Natural killer cell (primary cell): ENCODE data around the gene BCL2L13. TPM values are rescaled to one million over a fixed set of nuclear protein-coding genes. Genes with fewer than 3 reads are reported as not detected.
"Not testable (repeated sequence)": the region's sequence is repeated elsewhere in the genome, so short reads cannot be mapped to it uniquely, and the experiment has no call there.

Experiments
- ATAC-seq, 3 donors: fragments of 150-1000 bp in 2 of 3; fragments of 200-7000 bp in 1 of 3; cut with Tn5 transposase; 1 replicate in 1 of 3; 2 replicates in 2 of 3; pipeline ENCODE4 v1.10.0; 2021; ENCODE audit warnings: mild to moderate bottlenecking in 2 of 3, moderate library complexity in 2 of 3
- DNase-seq, 2 donors: peaks; one replicate each; pipeline versions ENCODE4 v3.0.0 to v3.0.0-alpha.2; 2013 to 2021; ENCODE audit warnings: mixed read lengths in 1 of 2
- H3K27ac ChIP-seq: one replicate; pipeline ENCODE4 v1.5.1; 2013; ENCODE audit warnings: mild to moderate bottlenecking, low read length
- H3K27me3 ChIP-seq: one replicate; pipeline ENCODE4 v1.6.1; 2013; ENCODE audit warnings: low read length; ENCODE audit not compliant: control insufficient read depth, insufficient read depth
- H3K36me3 ChIP-seq: one replicate; pipeline ENCODE4 v1.6.1; 2013; ENCODE audit warnings: low read length; ENCODE audit not compliant: control insufficient read depth, insufficient read depth
- H3K4me1 ChIP-seq: one replicate; pipeline ENCODE4 v1.6.1; 2013; ENCODE audit warnings: low read length; ENCODE audit not compliant: control insufficient read depth, insufficient read depth
- H3K4me3 ChIP-seq: one replicate; pipeline ENCODE4 v1.5.1; 2013; ENCODE audit warnings: low read length
- H3K9me3 ChIP-seq: one replicate; pipeline ENCODE4 v1.6.1; 2013; ENCODE audit warnings: low read length; ENCODE audit not compliant: control insufficient read depth, insufficient read depth
- H3K27ac Mint-ChIP-seq, 2 donors: one replicate each; pipeline ENCODE4 v1.8.0; 2022; ENCODE audit warnings: mild to moderate bottlenecking in 2 of 2, mixed read lengths in 2 of 2, moderate library complexity in 1 of 2
- H3K27me3 Mint-ChIP-seq, 2 donors: one replicate each; pipeline ENCODE4 v1.8.0; 2022; ENCODE audit warnings: low read depth in 2 of 2, mixed read lengths in 2 of 2
- H3K36me3 Mint-ChIP-seq: one replicate; pipeline ENCODE4 v1.8.0; 2022; ENCODE audit warnings: mixed read lengths
- H3K4me1 Mint-ChIP-seq, 2 donors: one replicate each; pipeline ENCODE4 v1.8.0; 2022; ENCODE audit warnings: mixed read lengths in 2 of 2
- H3K4me3 Mint-ChIP-seq: one replicate; pipeline ENCODE4 v1.8.0; 2022; ENCODE audit warnings: mild to moderate bottlenecking, moderate library complexity, mixed read lengths
- H3K9me3 Mint-ChIP-seq, 2 donors: one replicate each; pipeline ENCODE4 v1.8.0; 2022; ENCODE audit warnings: mixed read lengths in 2 of 2
- WGBS: methylation state at CpG from one replicate; pipeline ENCODE4 v1.1.7; 2013; ENCODE audit warnings: missing lambda C conversion rate; ENCODE audit not compliant: insufficient coverage; 5-methylcytosine and 5-hydroxymethylcytosine counted together
- intact Hi-C: fragments of 100-400 bp; cut with micrococcal nuclease; formaldehyde crosslinking; loops from one replicate; pipeline ENCODE4 v1.14.2; 2022
- total RNA-seq, 4 donors: library from RNA; stranded (reverse); fragments of 120-200 nt in 1 of 4; gene quantifications; one replicate each; pipeline versions ENCODE4 v1.2.3 to v1.2.4, GENCODE V29; 2013 to 2022
- TF ChIP-seq, protein P1 (sequence below): fragments of 200-600 bp; IDR thresholded peaks from one replicate; pipeline ENCODE4 v1.8.0; 2022; ENCODE audit warnings: antibody characterized with exemption

The BCL2L13 gene
- total RNA-seq, 3 donors from 2014 or later (not counting 1 experiment from before 2014, with no cell fraction given), result 19.1 to 28.7 (median 23.3) TPM

- Mint-ChIP-seq H3K36me3 (no peaks in the 10 kb centered on the region), H3K4me1 (peaks cover 6 to 11% of the 10 kb centered on the region in 2 donors), H3K27ac (no peak overlapping the region), H3K4me3 (no peak overlapping the region), H3K27me3 (no peaks in the 10 kb centered on the region), H3K9me3 (no peaks in the 10 kb centered on the region)
- intact Hi-C loops, result no loop called here
- no peak for ATAC-seq
- H3K9me3 ChIP-seq, result no peaks in the 10 kb centered on the region
- DNase-seq, result no peak
- no peak overlapping the region for H3K4me3 ChIP-seq
- H3K36me3 ChIP-seq, result peaks cover 18% of the 10 kb centered on the region
- 97% methylated on average over 6 of the region's 6 CpGs for WGBS
- TF ChIP-seq, protein P1, sequence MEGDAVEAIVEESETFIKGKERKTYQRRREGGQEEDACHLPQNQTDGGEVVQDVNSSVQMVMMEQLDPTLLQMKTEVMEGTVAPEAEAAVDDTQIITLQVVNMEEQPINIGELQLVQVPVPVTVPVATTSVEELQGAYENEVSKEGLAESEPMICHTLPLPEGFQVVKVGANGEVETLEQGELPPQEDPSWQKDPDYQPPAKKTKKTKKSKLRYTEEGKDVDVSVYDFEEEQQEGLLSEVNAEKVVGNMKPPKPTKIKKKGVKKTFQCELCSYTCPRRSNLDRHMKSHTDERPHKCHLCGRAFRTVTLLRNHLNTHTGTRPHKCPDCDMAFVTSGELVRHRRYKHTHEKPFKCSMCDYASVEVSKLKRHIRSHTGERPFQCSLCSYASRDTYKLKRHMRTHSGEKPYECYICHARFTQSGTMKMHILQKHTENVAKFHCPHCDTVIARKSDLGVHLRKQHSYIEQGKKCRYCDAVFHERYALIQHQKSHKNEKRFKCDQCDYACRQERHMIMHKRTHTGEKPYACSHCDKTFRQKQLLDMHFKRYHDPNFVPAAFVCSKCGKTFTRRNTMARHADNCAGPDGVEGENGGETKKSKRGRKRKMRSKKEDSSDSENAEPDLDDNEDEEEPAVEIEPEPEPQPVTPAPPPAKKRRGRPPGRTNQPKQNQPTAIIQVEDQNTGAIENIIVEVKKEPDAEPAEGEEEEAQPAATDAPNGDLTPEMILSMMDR, result no peak
- H3K27ac ChIP-seq, result no peak overlapping the region
- H3K27me3 ChIP-seq, result no peaks in the 10 kb centered on the region
- no peaks in the 10 kb centered on the region for H3K4me1 ChIP-seq
Measured at GRCh38 chr22:17664414-17665055, 26.0 kb downstream of the BCL2L13 start.

GRCh38 chr22:17665248-17665647, 26.7 kb downstream of the BCL2L13 start:
- H3K27me3 Mint-ChIP-seq, result no peaks in the 10 kb centered on the region
- H3K9me3 Mint-ChIP-seq, result no peaks in the 10 kb centered on the region
- Histone ChIP-seq H3K27me3 (no peaks in the 10 kb centered on the region), H3K4me3 (no peak overlapping the region), H3K27ac (no peak overlapping the region), H3K36me3 (peaks cover 13% of the 10 kb centered on the region), H3K9me3 (no peaks in the 10 kb centered on the region), H3K4me1 (no peaks in the 10 kb centered on the region)
- H3K36me3 Mint-ChIP-seq, result no peaks in the 10 kb centered on the region
- DNase-seq (no peak), ATAC-seq (no peak)
- WGBS, result 100% methylated on average over 1 of the region's 3 CpGs
- TF ChIP-seq, protein P1, result no peak
- intact Hi-C loops, result no loop called here
- H3K4me1 Mint-ChIP-seq, result peaks cover 6 to 11% of the 10 kb centered on the region in 2 donors
- peak overlapping the region; percentile 37 to 70 for H3K27ac Mint-ChIP-seq
- no peak overlapping the region for H3K4me3 Mint-ChIP-seq

GRCh38 chr22:17665854-17666253, 27.3 kb downstream of the BCL2L13 start:
- Mint-ChIP-seq H3K27me3 (no peaks in the 10 kb centered on the region), H3K4me1 (peaks cover 6 to 11% of the 10 kb centered on the region in 2 donors), H3K4me3 (no peak overlapping the region), H3K9me3 (no peaks in the 10 kb centered on the region), H3K27ac (peak overlapping the region; percentile 37 to 70), H3K36me3 (no peaks in the 10 kb centered on the region)
- ATAC-seq (no peak), DNase-seq (no peak)
- no peak overlapping the region for H3K4me3 ChIP-seq
- WGBS, result 90% methylated on average over 2 of the region's 3 CpGs
- intact Hi-C loops, result no loop called here
- H3K4me1 ChIP-seq, result no peaks in the 10 kb centered on the region
- H3K27me3 ChIP-seq, result no peaks in the 10 kb centered on the region
- TF ChIP-seq, protein P1, result no peak
- H3K9me3 ChIP-seq, result no peaks in the 10 kb centered on the region
- peaks cover 16% of the 10 kb centered on the region for H3K36me3 ChIP-seq
- H3K27ac ChIP-seq, result no peak overlapping the region

DNA sequence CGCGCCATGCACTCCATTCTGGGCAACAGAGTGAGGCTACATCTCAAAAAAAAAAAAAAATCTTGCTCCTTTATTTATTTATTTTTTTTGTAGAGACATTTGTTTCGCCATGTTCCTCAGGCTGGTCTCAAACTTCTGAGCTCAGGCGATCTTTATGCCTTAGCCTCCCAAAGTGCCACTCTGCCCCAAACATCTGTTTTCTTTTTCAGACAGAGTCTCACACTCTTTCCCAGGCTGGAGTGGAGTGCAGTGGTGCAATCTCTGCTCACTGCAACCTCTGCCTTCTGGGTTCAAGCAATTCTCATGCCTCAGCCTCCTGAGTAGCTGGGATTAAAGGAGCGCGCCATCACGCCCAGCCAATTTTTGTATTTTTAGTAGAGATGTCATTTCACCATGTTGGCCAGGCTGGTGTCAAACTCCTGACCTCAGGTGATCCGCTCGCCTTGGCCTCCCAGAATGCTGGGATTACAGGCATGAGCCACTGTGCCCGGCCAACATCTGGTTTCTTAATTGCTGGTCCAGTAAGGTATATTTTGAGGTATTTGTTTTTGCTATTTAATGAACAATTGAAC, 33.0 kb downstream of the BCL2L13 start:
- H3K27me3 ChIP-seq, ATAC-seq, H3K9me3 ChIP-seq, H3K4me1 Mint-ChIP-seq, H3K4me3 ChIP-seq, H3K4me1 ChIP-seq, H3K36me3 Mint-ChIP-seq, DNase-seq, H3K27ac ChIP-seq, H3K27me3 Mint-ChIP-seq, H3K4me3 Mint-ChIP-seq, intact Hi-C loops, H3K27ac Mint-ChIP-seq, H3K9me3 Mint-ChIP-seq, H3K36me3 ChIP-seq: not testable (repeated sequence)
- 97% methylated on average over 10 of the region's 10 CpGs for WGBS
